Activated T-cell treated with anti-CD3 and anti-CD28 coated beads, Interleukin-2, amount 50 U/mL, for 24 hours (primary cell): ENCODE data around the gene SLC6A16.
"Not testable (repeated sequence)": the region's sequence is repeated elsewhere in the genome, so short reads cannot be mapped to it uniquely, and the experiment has no call there.

ENCODE experiments used
- DNase-seq: peaks from one replicate; pipeline ENCODE4 v3.0.0-alpha.2; 2020
- H3K27ac Mint-ChIP-seq: 2 replicates; pipeline ENCODE4 v1.8.0; 2020; ENCODE audit warnings: mild to moderate bottlenecking, mixed read lengths
- H3K27me3 Mint-ChIP-seq: 2 replicates; pipeline ENCODE4 v1.8.0; 2020; ENCODE audit warnings: mixed read lengths
- H3K36me3 Mint-ChIP-seq: 2 replicates; pipeline ENCODE4 v1.8.0; 2020; ENCODE audit warnings: low read depth, mixed read lengths
- H3K4me1 Mint-ChIP-seq: 2 replicates; pipeline ENCODE4 v1.8.0; 2020; ENCODE audit warnings: low read depth, mixed read lengths
- H3K4me3 Mint-ChIP-seq: 2 replicates; pipeline ENCODE4 v1.8.0; 2020; ENCODE audit warnings: mild to moderate bottlenecking, moderate library complexity, mixed read lengths
- H3K9me3 Mint-ChIP-seq: 2 replicates; pipeline ENCODE4 v1.8.0; 2020; ENCODE audit warnings: mixed read lengths

SLC6A16 gene

DNA sequence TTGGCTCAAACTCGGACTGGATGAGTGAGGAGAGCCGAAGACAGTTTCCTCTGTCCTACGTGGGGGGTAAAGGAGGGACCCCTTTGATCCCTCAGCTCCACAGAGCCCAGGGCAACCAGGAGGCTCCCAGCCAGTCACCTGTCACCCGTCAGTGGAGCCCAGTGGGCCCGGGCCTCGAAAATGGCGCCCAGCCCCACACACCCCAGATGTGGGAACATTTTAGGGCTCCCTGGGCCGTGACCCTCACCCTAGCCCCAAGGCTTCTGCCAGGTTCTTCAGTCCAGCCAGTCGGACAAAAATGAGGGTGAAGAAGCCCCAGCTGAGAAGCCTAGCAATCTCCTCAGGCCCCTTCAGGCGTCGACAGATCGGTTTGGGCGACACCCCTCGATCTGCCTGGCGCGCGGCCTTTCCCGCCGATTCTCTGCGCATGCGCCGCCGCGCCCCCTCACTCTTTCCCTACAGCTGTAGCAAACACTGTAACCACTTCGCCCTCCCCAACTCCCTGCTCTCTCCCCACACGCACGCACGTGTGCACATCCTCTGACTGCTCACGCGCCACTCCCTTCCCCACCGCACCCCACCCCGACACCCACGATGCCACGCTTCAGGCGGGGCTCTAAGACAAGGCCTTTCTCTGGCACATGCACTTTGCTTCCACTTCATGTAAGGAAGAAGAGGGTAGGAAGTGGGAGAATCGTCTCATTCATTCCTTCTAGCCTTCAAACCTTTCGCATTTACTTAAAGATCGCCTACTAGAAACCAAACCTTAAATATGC lies at the start of gene SLC6A16:
Gene SLC6A16 (minus strand): TSS at position 391 of the 776 bp plus-strand sequence. CDS start 13,844 bp downstream, outside the sequence.
- H3K36me3 Mint-ChIP-seq = peaks cover 16% of the 10 kb centered on the region
- H3K4me3 Mint-ChIP-seq = no peak within 1 kb of the TSS
- H3K4me1 Mint-ChIP-seq = peaks cover 29% of the 10 kb centered on the region
- no peak within 1 kb of the TSS for H3K27ac Mint-ChIP-seq
- no peaks in the 10 kb centered on the region for H3K9me3 Mint-ChIP-seq
- H3K27me3 Mint-ChIP-seq = no peaks in the 10 kb centered on the region
- no peak for DNase-seq

DNA sequence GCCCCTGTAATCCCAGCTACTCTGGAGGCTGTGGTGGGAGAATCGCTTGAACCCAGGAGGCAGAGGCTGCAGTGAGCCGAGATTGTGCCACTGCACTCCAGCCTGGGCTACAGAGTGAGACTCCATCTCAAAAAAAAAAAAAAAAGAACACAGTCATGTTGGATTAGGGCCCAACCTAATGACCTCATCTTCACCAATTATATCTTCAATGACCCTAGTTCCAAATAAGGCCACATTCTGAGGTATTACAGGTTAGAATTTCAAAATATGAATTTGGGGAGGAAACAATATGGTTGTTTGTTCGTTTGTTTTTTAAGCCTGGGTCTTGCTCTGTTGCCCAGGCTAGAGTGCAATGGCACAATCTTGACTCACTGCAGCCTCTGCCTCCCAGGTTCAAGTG lies 48.2 kb upstream of the SLC6A16 start:
- not testable (repeated sequence) for H3K4me1 Mint-ChIP-seq, H3K36me3 Mint-ChIP-seq, H3K4me3 Mint-ChIP-seq, DNase-seq, H3K27me3 Mint-ChIP-seq, H3K9me3 Mint-ChIP-seq, H3K27ac Mint-ChIP-seq

DNA sequence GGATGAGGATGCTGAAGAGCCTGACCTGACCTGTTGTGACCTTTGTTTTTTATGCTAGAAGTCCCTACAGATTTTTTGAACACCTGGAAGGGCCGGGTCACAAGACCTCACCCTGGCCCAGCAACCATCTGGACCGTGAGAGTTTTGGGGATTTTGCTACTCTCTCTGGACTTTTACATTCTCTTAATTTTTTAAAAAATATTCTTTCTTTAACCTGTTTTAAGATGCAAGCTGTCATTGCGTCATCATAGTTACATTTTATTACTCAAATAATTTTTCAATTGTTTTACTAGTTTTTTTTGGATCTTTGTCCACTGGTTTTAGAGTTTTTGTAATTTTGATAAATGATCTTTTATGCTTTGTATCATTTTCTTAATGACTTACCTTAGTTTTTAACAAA lies 46.2 kb upstream of the SLC6A16 start:
- no peaks in the 10 kb centered on the region for H3K4me1 Mint-ChIP-seq
- H3K4me3 Mint-ChIP-seq = no peak overlapping the region
- peaks cover 16% of the 10 kb centered on the region for H3K27me3 Mint-ChIP-seq
- peaks cover 3% of the 10 kb centered on the region for H3K9me3 Mint-ChIP-seq
- no peak overlapping the region for H3K27ac Mint-ChIP-seq
- no peaks in the 10 kb centered on the region for H3K36me3 Mint-ChIP-seq
- DNase-seq = no peak

DNA sequence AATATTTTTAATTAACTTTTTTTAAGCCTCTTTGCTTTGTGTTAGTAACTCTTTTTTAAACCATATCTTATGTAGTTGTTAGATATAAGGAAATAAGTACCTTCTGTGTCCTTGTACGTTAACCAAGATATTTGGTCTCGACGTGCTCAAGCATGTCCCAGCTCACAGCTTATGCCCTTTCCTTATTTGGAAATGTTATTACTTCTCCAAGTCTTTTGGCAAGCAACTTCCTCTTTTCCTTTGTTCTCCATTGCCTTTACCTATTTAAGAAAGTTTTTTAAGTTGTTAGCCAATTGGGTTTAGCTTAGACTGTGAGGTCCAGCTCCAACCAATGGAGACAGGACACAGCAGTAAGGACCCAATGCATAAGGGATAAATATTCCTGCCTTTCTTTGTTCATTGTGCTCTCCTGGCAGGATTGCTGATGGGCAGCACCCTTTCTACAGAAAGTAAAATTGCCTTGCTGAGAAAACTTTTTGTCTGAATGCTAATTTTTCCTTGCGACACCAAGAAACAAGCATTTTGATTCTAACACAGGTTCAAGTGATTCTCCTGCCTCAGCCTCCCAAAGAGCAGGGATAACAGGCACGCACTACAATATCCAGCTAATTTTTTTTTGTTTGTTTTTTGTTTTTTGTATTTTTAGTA lies 43.8 kb upstream of the SLC6A16 start:
- no peak overlapping the region for H3K4me3 Mint-ChIP-seq
- peaks cover 3% of the 10 kb centered on the region for H3K9me3 Mint-ChIP-seq
- H3K27me3 Mint-ChIP-seq = peaks cover 16% of the 10 kb centered on the region
- no peaks in the 10 kb centered on the region for H3K36me3 Mint-ChIP-seq
- no peak for DNase-seq
- H3K27ac Mint-ChIP-seq = no peak overlapping the region
- peaks cover 3% of the 10 kb centered on the region for H3K4me1 Mint-ChIP-seq

DNA sequence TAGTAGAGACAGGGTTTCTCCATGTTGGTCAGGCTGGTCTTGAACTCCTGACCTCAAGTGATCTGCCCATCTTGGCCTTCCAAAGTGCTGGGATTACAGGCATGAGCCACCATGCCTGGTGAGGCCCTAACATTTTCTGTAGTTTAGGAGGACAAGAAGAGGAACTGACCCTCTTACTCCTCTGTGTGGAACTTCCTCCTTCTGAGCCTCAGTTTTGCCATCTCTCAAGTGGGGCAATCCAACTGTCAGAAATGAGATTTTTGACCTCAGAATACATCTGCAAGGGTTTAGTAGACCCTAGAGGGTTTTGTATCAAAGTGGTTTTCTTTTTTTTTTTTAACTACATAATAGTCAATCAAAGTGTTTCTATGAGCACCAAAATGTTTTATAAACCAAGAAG lies 41.1 kb upstream of the SLC6A16 start:
- no peaks in the 10 kb centered on the region for H3K36me3 Mint-ChIP-seq
- H3K27me3 Mint-ChIP-seq = peaks cover 16% of the 10 kb centered on the region
- H3K4me3 Mint-ChIP-seq = no peak overlapping the region

DNA sequence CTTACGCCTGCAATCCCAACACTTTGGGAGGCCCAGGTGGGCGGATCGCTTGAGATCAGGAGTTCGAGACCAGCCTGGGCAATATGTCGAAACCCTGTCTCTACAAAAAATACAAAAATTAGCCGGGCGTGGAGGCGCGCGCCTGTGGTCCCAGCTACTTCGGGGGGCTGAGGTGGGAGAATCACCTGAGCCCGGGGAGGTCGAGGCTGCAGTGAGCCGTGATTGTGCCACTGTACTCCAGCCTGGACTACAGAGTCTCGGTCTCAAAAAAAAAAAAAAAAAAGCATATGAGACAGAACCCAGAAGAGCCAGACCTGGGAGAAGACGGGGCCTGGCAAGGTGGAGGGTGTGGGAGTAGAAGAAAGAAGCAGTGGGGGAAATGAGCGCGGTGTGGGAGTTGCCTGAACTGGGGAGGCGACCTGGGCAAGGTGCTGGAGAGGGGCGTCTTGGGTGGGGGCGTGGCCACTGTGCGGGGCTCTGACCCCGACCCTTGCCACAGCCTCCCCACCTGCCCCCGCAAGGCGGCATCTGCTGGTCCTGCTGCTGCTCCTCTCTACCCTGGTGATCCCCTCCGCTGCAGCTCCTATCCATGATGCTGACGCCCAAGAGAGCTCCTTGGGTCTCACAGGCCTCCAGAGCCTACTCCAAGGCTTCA lies 39.2 kb upstream of the SLC6A16 start:
- Mint-ChIP-seq H3K4me3 (no peak overlapping the region), H3K9me3 (no peaks in the 10 kb centered on the region), H3K27me3 (peaks cover 22% of the 10 kb centered on the region), H3K27ac (no peak overlapping the region), H3K4me1 (peaks cover 12% of the 10 kb centered on the region), H3K36me3 (no peaks in the 10 kb centered on the region)
- no peak for DNase-seq

More for the DNA sequence above, 41.1 kb upstream of the SLC6A16 start:
- Mint-ChIP-seq H3K27ac (no peak overlapping the region), H3K4me1 (peaks cover 11% of the 10 kb centered on the region), H3K9me3 (peaks cover 3% of the 10 kb centered on the region)
- no peak for DNase-seq

DNA sequence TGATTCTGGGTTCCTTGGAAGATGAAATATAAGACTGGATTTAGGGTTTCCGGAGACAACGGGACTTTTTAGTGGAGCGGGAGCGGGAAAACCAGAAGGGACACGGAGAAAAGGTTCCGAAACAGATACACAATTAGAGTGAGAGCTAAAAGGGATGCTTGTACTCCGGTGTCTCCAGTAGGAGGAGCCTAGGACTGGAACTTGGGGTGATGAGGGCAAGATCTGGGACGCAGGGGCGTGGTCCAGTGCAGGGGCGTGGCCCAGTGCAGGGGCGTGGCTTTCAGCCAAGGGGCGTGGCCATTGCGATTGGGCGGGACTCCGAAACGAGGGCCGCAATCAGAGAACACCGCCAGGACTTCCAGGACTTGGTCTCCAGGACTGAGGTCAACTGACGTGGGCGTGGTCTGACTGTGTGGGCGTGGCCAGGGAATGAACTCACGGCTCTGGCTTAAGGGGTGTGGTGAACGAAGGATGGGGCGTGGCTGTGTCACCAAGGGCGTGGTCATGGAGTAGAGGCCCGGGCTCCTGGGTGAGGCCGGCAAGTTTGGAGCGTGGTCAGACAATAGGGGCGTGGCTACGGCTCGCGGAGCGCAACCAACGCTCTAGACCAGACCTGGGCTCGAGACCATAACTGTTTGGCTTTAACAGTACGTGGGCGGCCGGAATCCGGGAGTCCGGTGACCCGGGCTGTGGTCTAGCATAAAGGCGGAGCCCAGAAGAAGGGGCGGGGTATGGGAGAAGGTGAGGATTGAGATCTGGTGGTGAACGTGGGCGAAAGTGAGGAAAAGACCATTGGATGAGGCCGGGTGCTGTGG lies 38.5 kb upstream of the SLC6A16 start, which contains the start of gene DKKL1:
Gene DKKL1 (plus strand): TSS at position 610 of the 815 bp plus-strand sequence. CDS start 122 bp downstream, at position 732.
- H3K4me3 Mint-ChIP-seq = no peak within 1 kb of the TSS
- H3K9me3 Mint-ChIP-seq = no peaks in the 10 kb centered on the region
- H3K4me1 Mint-ChIP-seq = peaks cover 12% of the 10 kb centered on the region
- no peak within 1 kb of the TSS for H3K27ac Mint-ChIP-seq
- peaks cover 17% of the 10 kb centered on the region for H3K27me3 Mint-ChIP-seq
- H3K36me3 Mint-ChIP-seq = no peaks in the 10 kb centered on the region
- DNase-seq = peak; percentile 83

DNA sequence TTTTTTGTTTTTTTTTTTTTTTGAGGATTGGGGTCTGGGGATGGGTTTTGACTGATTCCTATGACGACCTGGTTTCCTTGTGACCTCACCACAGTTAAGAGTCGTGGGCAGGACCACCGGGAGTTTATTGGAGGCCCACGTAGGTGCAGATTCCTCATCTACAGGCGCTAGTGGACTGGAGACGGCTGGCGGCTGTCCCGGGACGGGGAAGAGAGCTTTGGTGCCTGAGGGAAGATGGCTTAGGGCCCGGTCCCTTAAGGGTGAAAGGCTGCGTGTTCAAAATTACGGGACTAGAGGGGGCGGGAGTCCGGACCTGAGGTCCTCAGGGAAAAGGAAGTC lies 37.9 kb upstream of the SLC6A16 start:
- Mint-ChIP-seq H3K9me3 (no peaks in the 10 kb centered on the region), H3K4me1 (peaks cover 12% of the 10 kb centered on the region), H3K27me3 (peaks cover 17% of the 10 kb centered on the region), H3K27ac (no peak overlapping the region), H3K4me3 (no peak overlapping the region), H3K36me3 (no peaks in the 10 kb centered on the region)
- peak; percentile 58 for DNase-seq

DNA sequence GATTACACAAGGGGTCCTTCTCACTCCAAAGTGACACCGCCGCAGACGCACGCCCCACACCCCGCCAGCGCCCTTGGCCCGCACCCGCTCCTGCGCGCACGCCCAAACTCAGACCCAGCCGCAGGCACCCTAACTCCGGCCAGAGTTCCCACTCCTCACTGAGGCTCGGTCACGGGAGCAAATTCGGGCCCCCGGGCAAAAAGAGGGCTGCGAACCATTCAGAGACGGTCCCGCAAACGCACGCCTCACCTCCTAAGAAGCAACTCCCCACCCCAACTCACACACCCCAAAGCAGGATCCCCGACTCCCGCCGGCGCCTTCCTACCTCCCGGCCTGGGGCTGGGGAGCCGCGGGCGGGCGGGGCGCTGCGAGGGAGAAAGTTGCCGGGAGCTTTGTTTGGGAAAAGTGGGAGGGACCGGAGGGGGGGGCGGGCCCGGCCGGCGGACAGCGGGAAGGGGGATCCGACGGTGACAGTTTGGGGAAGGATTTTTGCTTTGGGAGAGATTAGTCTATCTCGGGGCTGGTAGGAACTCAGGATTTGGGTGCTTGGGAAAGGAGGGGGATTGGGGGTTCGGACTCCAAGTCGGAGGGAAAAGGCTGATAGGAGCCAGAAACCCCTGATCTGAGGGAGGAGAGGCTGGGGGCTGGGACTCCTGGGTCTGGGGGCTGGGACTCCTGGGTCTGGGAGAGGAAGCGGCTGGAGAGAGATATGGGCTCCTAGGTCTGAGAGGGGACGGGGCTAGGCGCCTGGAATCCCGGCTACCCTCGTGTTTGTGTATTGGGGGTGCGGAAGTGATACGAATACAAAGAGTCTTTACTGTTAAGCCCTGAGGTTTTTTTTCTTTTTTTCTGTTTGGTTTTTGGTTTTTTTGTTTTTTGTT lies 37.3 kb upstream of the SLC6A16 start, which contains the start of gene TEAD2:
Gene TEAD2 (minus strand): TSS at position 369 of the 881 bp plus-strand sequence. CDS start 2,341 bp downstream, outside the sequence.
- H3K4me3 Mint-ChIP-seq = peak within 1 kb of the TSS; percentile 45
- H3K36me3 Mint-ChIP-seq = no peaks in the 10 kb centered on the region
- peaks cover 20% of the 10 kb centered on the region for H3K27me3 Mint-ChIP-seq
- no peaks in the 10 kb centered on the region for H3K9me3 Mint-ChIP-seq
- H3K4me1 Mint-ChIP-seq = peaks cover 12% of the 10 kb centered on the region
- no peak within 1 kb of the TSS for H3K27ac Mint-ChIP-seq
- DNase-seq = peak; percentile 54

DNA sequence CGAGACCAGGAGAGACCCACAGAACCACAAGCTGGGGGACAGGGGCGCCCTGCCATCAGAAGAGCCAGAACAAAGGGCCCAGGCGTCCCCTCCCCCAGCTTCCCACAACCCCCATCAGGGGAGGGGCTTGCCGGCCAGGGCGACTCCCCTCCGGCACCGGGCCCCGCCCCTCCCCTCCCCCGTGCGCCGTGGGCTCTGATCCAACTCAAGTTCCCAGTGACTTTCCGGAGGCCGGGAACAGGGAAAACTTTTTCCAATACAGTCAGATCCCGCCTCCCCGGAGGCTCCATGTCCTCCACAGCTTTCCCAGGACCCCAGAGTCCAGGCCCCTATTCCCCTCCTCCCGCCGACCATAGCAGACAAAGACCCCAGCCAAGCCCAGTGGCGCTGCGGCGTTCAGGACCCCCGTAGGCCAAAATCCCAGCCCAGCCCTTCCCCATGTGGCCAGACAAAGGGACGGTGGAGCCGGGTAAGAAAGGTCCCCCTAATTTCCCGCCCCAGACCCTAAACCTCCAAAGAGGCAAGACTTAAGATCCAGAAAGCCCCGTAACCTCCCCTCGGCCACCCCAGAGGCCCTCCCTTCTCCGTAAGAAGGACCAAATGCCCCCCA lies 36.6 kb upstream of the SLC6A16 start:
- Mint-ChIP-seq H3K4me1 (peaks cover 12% of the 10 kb centered on the region), H3K27ac (no peak overlapping the region), H3K36me3 (no peaks in the 10 kb centered on the region), H3K27me3 (peaks cover 22% of the 10 kb centered on the region), H3K4me3 (peak overlapping the region; percentile 45), H3K9me3 (no peaks in the 10 kb centered on the region)
- DNase-seq = no peak

DNA sequence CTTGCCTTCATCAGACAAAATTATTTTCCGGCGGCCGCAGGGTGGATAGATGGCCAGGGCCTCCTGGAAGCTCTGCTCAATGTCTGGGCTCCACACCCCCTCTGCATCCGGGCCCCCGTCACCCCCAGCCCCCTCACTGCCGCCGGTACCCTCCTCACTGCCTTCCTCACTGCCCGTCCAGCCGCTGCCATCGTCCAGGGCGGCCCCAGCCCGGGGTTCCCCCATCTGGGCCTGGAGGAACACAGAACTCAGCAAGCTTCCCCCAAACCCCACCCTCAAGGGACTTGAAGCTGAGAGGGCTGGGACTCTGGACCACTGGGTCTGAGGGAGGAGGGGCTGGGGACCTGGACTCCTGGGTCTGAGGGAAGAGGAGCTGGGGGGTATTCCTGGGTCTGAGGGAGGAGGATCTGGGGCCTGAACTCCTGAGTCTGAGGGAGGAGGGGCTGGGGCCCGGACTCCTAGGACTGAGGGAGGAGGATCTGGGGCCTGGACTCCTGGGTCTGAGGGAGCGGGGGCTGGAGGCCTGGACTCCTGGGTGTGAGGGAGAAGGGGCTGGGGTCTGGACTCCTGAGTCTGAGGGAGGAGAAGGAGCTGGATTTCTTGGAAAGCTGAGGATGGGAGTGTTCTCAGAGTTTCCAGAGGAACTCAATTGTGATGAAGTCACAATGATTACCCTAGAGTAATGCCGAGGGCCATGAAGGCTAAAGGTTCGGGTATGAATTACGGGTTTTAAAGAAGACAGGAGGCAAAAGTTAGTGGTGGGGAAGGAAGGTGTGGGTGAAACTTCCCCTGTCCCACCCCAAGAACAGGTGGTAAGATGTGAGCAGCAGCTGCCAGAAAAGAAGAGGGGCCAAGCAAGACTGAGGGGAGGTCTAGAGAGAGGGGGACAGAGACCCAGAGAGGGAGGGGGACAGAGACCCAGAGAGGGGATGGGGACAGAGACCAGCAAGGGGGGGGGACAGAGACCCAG lies 35.1 kb upstream of the SLC6A16 start:
- Mint-ChIP-seq H3K4me3 (no peak overlapping the region), H3K36me3 (no peaks in the 10 kb centered on the region), H3K27ac (no peak overlapping the region), H3K4me1 (peaks cover 21% of the 10 kb centered on the region), H3K9me3 (no peaks in the 10 kb centered on the region), H3K27me3 (peaks cover 35% of the 10 kb centered on the region)
- DNase-seq = no peak

DNA sequence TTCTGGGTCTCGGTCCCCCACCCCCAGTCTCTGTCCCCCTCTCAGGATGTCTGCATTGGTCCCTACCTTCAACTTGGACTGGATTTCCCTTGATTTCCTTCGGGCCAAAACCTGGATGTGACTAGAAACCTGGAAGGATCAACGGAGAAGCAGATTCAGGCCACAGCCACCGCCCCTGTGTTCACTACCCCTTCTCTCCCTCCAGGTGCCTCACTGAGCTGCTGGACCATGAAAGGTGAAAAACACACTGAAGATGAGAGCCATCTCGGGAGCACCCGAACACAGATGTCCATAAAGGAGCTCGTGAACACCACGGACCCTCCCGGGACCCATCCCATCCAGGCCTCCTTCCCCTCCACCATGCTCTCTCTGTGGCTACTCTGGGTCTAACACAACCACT lies 32.2 kb upstream of the SLC6A16 start:
- Mint-ChIP-seq H3K27ac (no peak overlapping the region), H3K4me1 (peaks cover 18% of the 10 kb centered on the region), H3K27me3 (peaks cover 42% of the 10 kb centered on the region), H3K36me3 (no peaks in the 10 kb centered on the region), H3K4me3 (no peak overlapping the region), H3K9me3 (no peaks in the 10 kb centered on the region)
- DNase-seq = no peak
